GM12878 (cell line): ENCODE results near the gene PPIP5K2.

Source experiments
- BACH1 ChIP-seq: fragments of 450-650 bp; IDR thresholded peaks from 2 replicates; pipeline ENCODE4 v1.6.1; 2017; ENCODE audit warnings: mild to moderate bottlenecking, borderline replicate concordance
- BRCA1 ChIP-seq: IDR thresholded peaks from 2 replicates; pipeline ENCODE4 v1.6.1; 2011; ENCODE audit warnings: low read depth, low read length, improper control_type of control experiment
- CHD1 ChIP-seq: IDR thresholded peaks from 2 replicates; pipeline ENCODE4 v1.6.1; 2012; ENCODE audit warnings: low read depth, low read length, improper control_type of control experiment
- CREB1 ChIP-seq: IDR thresholded peaks from 2 replicates; pipeline ENCODE4 v1.6.1; 2012; ENCODE audit warnings: low read depth, mild to moderate bottlenecking, inconsistent platforms
- CTCF ChIP-seq, 3 experiments: IDR thresholded peaks in 2 of 3; conservative IDR thresholded peaks in 1 of 3; 2 replicates each; pipeline ENCODE4 v1.5.1; 2011; ENCODE audit warnings: low read depth in 3 of 3, low read length in 3 of 3, mild to moderate bottlenecking in 3 of 3, control low read depth in 2 of 3, moderate library complexity in 2 of 3, inconsistent platforms in 1 of 3, mixed read lengths in 1 of 3; ENCODE audit not compliant: control insufficient read depth in 2 of 3, insufficient read depth in 1 of 3; ENCODE audit errors: extremely low read depth in 1 of 3
- EP300 ChIP-seq, 2 experiments: fragments of 150-350 bp in 1 of 2; IDR thresholded peaks; 2 replicates each; pipeline ENCODE4 v1.6.1; 2011 to 2012; ENCODE audit warnings: low read depth in 2 of 2, low read length in 2 of 2, borderline replicate concordance in 1 of 2, improper control_type of control experiment in 1 of 2, inconsistent platforms in 1 of 2; ENCODE audit not compliant: control insufficient read depth in 1 of 2
- ESRRA ChIP-seq: IDR thresholded peaks from 2 replicates; pipeline ENCODE4 v1.6.1; 2012; ENCODE audit warnings: mild to moderate bottlenecking, low read length, improper control_type of control experiment
- FOXM1 ChIP-seq: IDR thresholded peaks from 2 replicates; pipeline ENCODE4 v1.6.1; 2012; ENCODE audit warnings: low read depth, mild to moderate bottlenecking, inconsistent platforms, low read length, moderate library complexity
- PBX3 ChIP-seq: IDR thresholded peaks from 2 replicates; pipeline ENCODE4 v1.6.1; 2011; ENCODE audit warnings: mild to moderate bottlenecking, low read depth, low read length, moderate library complexity; ENCODE audit not compliant: insufficient replicate concordance
- POLR2A ChIP-seq: IDR thresholded peaks from 2 replicates; pipeline ENCODE4 v1.6.1; 2011; ENCODE audit warnings: low read depth, mild to moderate bottlenecking, low read length
- POLR2AphosphoS5 ChIP-seq: IDR thresholded peaks from 2 replicates; pipeline ENCODE4 v1.6.1; 2011; ENCODE audit warnings: mild to moderate bottlenecking, low read length, inconsistent platforms
- RFX5 ChIP-seq: IDR thresholded peaks from 2 replicates; pipeline ENCODE4 v1.6.1; 2011; ENCODE audit warnings: low read depth, low read length, improper control_type of control experiment
- STAT1 ChIP-seq: fragments of 450-650 bp; conservative IDR thresholded peaks from 2 replicates; pipeline ENCODE4 v1.6.1; 2014; ENCODE audit warnings: antibody characterized with exemption, mild to moderate bottlenecking

- TF ChIP-seq CREB1 = no peak
- TF ChIP-seq RFX5 = no peak
- TF ChIP-seq CTCF (IDR thresholded peaks at IDR 0.05 in 2 of 3, conservative IDR thresholded peaks at IDR 0.05 in 1 of 3; ENCODE audit: control insufficient read depth in 2 of 3, extremely low read depth in 1 of 3, insufficient read depth in 1 of 3, low read depth in 3 of 3, low read length in 3 of 3) = no peak
- no peak for TF ChIP-seq PBX3
- TF ChIP-seq CHD1 = no peak
- no peak for TF ChIP-seq BACH1
- TF ChIP-seq EP300 (IDR thresholded peaks at IDR 0.05; ENCODE audit: borderline replicate concordance in 1 of 2, control insufficient read depth in 1 of 2, low read depth in 2 of 2, low read length in 2 of 2) = no peak
- no peak for TF ChIP-seq BRCA1
- no peak for TF ChIP-seq FOXM1
- TF ChIP-seq POLR2AphosphoS5 = no peak
- no peak for TF ChIP-seq POLR2A
- TF ChIP-seq STAT1 = no peak
- TF ChIP-seq ESRRA = no peak
These were observed 27.4 kb upstream of the PPIP5K2 start for GRCh38 chr5:103092676-103093075.
